Uterus (tissue), 4 donors: ENCODE data around the gene ZBTB7C. TPM values are rescaled to one million over a fixed set of nuclear protein-coding genes. Genes with fewer than 3 reads are reported as not detected.

Experiments used
- DNase-seq, 2 donors: peaks; one replicate each; pipeline ENCODE4 v3.0.0-alpha.2; 2019 to 2020
- H3K27ac ChIP-seq, 2 donors: fragments of 200-600 bp; sonication (generic); 1 replicate in 1 of 2; 2 replicates in 1 of 2; pipeline ENCODE4 v1.5.1; 2016 to 2018
- H3K27me3 ChIP-seq, 2 donors: fragments of 200-600 bp; sonication (generic); one replicate each; pipeline ENCODE4 v1.5.1; 2018 to 2019; ENCODE audit warnings: control low read depth in 1 of 2
- H3K36me3 ChIP-seq, 2 donors: fragments of 200-600 bp; sonication (generic); one replicate each; pipeline ENCODE4 v1.5.1; 2019; ENCODE audit warnings: control low read depth in 1 of 2
- H3K4me1 ChIP-seq, 2 donors: fragments of 200-600 bp; sonication (generic); one replicate each; pipeline ENCODE4 v1.5.1; 2018 to 2019; ENCODE audit warnings: control low read depth in 1 of 2
- H3K4me3 ChIP-seq, 2 donors: fragments of 200-600 bp; sonication (generic); 1 replicate in 1 of 2; 2 replicates in 1 of 2; pipeline ENCODE4 v1.5.1; 2018 to 2019; ENCODE audit warnings: mild to moderate bottlenecking in 1 of 2
- H3K9me3 ChIP-seq, 2 donors: fragments of 200-600 bp; sonication (generic); one replicate each; pipeline ENCODE4 v1.5.1; 2019; ENCODE audit warnings: control low read depth in 1 of 2
- POLR2A ChIP-seq, 2 donors: fragments of 450-650 bp; IDR thresholded peaks; one replicate each; pipeline ENCODE4 v1.6.1; 2016; ENCODE audit warnings: antibody characterized with exemption in 2 of 2, mild to moderate bottlenecking in 1 of 2, moderate library complexity in 1 of 2
- intact Hi-C: fragments of 100-400 bp; cut with DNase I; formaldehyde crosslinking; loops from one replicate; pipeline ENCODE4 v1.15.1; 2023; ENCODE audit warnings: low total_unique reads
- total RNA-seq, 4 donors: library from RNA; depleted of rRNA in 3 of 4; stranded (reverse); fragments of >200 nt in 3 of 4; gene quantifications; one replicate each; pipeline versions ENCODE4 v1.1.0 to v1.2.4, GENCODE V29; 2014 to 2023
- TF ChIP-seq, protein P1 (sequence below), 4 experiments: fragments of 200-600 bp in 2 of 4; fragments of 450-650 bp in 2 of 4; sonication (generic) in 2 of 4; IDR thresholded peaks; one replicate each; pipeline ENCODE4 v1.5.1; 2016 to 2019; ENCODE audit warnings: antibody characterized with exemption in 4 of 4, mild to moderate bottlenecking in 2 of 4, moderate library complexity in 1 of 4
- donor health status: DM: yes; HTN: yes; CAD: no.

The ZBTB7C gene
- total RNA-seq, 4 donors from 2014 or later = 1.0 to 11.2 (median 7.9) TPM

DNA sequence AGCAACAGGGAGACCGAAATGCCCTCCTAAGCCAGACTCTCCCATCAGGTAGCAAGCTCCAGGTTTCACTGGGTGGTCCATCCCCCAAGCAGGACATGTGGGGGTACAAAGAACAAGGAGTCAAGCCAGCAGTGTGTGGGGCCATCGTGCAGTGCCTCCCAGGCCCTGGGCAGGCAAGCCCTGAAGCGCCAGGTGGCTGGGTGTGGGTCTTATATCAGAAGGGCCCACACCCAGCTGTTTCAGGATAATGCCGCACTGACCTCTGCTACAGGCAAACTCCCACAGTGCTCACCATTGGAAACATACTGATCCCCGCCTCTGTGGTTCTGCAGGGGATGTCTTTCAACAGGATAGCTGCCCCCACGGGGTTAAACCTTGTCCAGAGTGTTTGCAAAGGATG lies 304.5 kb downstream of the ZBTB7C start:
- intact Hi-C loops = no loop called here
- Histone ChIP-seq H3K4me1 (peaks cover 0 to 2% of the 10 kb centered on the region in 2 donors), H3K27ac (no peak overlapping the region), H3K36me3 (no peaks in the 10 kb centered on the region), H3K27me3 (no peaks in the 10 kb centered on the region), H3K9me3 (no peaks in the 10 kb centered on the region), H3K4me3 (no peak overlapping the region)
- no peak for DNase-seq
- TF ChIP-seq, protein P1, sequence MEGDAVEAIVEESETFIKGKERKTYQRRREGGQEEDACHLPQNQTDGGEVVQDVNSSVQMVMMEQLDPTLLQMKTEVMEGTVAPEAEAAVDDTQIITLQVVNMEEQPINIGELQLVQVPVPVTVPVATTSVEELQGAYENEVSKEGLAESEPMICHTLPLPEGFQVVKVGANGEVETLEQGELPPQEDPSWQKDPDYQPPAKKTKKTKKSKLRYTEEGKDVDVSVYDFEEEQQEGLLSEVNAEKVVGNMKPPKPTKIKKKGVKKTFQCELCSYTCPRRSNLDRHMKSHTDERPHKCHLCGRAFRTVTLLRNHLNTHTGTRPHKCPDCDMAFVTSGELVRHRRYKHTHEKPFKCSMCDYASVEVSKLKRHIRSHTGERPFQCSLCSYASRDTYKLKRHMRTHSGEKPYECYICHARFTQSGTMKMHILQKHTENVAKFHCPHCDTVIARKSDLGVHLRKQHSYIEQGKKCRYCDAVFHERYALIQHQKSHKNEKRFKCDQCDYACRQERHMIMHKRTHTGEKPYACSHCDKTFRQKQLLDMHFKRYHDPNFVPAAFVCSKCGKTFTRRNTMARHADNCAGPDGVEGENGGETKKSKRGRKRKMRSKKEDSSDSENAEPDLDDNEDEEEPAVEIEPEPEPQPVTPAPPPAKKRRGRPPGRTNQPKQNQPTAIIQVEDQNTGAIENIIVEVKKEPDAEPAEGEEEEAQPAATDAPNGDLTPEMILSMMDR (IDR thresholded peaks at IDR 0.05) = no peak
- no peak for TF ChIP-seq POLR2A (IDR thresholded peaks at IDR 0.05)

DNA sequence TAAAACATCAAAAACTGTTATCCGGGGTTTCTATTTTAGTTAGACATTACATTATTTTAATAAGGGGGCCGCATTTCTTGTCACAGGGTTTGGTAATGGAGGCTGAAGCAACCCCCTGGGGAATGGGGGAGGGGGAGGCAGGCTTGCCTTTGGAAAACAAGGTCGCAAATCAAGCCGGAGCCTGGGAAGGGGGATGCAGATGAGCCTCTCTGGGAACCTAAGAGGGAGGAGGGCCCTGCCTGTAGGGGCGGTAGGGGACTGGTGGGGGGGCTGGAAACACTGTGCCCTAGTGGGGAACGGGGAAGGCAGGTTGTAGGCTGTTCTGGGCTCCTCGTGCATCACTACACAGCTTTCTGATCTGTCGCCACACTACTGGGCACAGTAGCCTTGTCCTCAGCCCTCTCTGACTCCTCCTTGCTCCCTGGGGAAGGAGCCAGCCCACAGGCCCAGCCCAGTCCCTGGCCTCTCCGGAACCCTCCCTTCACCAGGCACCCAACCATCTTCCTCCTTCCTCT lies 308.5 kb downstream of the ZBTB7C start:
- no peak overlapping the region for H3K4me3 ChIP-seq
- no peak for TF ChIP-seq POLR2A (IDR thresholded peaks at IDR 0.05)
- TF ChIP-seq, protein P1 (IDR thresholded peaks at IDR 0.05) = no peak
- H3K36me3 ChIP-seq = no peaks in the 10 kb centered on the region
- intact Hi-C loops = no loop called here
- peaks cover 0 to 10% of the 10 kb centered on the region in 2 donors for H3K4me1 ChIP-seq
- H3K9me3 ChIP-seq = no peaks in the 10 kb centered on the region
- H3K27me3 ChIP-seq = no peaks in the 10 kb centered on the region
- DNase-seq = peak; percentile 75 to 85
- peak overlapping the region; percentile 44 to 53 for H3K27ac ChIP-seq

DNA sequence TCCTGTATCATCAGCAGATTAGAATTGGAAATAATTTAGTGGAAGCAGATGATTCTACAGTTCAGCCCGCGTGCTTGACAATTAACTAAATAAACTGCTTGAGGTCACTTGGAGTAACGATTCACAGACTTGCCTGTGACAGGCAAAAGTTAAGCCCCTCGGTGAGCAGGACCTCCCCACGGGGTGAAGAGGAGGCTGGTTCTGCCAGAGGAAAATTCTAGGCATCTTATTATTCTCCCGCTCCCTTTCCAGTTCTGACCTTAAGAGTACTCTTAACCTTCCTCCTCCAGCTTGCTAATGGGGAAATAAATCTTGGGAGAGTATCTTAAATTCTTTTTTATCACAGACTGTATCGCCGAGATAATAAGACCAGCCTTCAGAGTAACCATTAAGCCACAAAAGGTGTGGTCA lies 309.0 kb downstream of the ZBTB7C start:
- no peaks in the 10 kb centered on the region for H3K36me3 ChIP-seq
- peaks cover 0 to 10% of the 10 kb centered on the region in 2 donors for H3K4me1 ChIP-seq
- peak overlapping the region; percentile 44 to 53 for H3K27ac ChIP-seq
- DNase-seq = peak in 1 of 2 donors; percentile 60
- intact Hi-C loops = no loop called here
- H3K27me3 ChIP-seq = no peaks in the 10 kb centered on the region
- TF ChIP-seq, protein P1 (IDR thresholded peaks at IDR 0.05) = no peak
- no peak for TF ChIP-seq POLR2A (IDR thresholded peaks at IDR 0.05)
- H3K4me3 ChIP-seq = no peak overlapping the region
- H3K9me3 ChIP-seq = no peaks in the 10 kb centered on the region

DNA sequence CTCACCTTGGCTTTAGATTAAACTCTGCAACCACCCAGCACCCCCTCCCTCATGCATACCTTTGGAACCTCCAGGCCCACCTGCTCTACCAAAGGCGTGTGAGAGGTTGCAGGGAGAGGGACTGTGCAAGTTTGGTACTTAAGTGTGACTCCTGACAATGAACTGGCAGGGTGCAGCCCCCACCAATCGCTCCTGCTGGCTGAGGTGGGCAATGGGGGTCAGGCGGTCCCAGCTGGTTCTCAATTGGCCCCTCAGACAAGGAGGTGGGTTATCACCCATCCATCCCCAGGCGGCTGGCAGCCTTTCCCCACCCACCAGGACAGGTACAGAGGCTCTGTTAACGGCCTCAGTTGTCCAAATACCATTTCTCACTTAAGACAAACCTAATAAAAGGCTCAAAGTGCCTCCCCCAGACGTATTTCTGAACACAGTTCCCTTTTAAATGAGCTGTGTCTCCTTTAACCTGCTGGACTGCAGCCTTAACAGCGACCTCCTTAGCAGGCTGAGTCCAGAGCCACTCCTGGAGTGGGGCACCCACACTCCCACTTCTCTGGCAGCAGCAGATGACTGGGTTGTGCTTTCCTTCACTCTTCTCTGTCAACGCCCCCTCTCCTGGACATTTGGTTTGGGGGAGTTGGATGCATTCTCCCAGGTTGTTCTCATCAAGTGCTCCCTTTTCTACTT lies 309.6 kb downstream of the ZBTB7C start:
- intact Hi-C loops = no loop called here

DNA sequence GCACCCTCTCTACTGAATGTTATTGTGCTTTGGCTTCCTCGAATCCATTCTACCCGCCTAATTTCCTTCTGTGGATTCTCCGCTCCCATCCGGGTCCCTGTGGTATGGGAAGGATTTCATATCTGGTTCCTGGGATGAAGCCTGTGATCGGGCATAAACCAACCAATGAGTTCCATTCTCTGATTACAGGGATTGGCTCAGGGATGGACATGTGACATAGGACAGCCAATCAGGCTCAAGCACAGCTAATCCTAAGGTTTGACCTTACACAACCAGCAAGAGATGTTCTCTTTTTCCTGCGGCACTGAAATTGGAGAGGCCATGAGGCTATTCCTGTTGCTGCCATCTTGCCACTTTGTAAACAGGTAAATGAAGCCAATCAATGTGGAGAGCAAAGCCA lies 310.6 kb downstream of the ZBTB7C start:
- Histone ChIP-seq H3K27me3 (no peaks in the 10 kb centered on the region), H3K27ac (no peak overlapping the region), H3K4me3 (no peak overlapping the region), H3K4me1 (peaks cover 0 to 10% of the 10 kb centered on the region in 2 donors), H3K9me3 (no peaks in the 10 kb centered on the region), H3K36me3 (no peaks in the 10 kb centered on the region)
- intact Hi-C loops = no loop called here
- DNase-seq = no peak
- TF ChIP-seq POLR2A (IDR thresholded peaks at IDR 0.05) = no peak
- TF ChIP-seq, protein P1 (IDR thresholded peaks at IDR 0.05) = no peak

More for the DNA sequence above, 309.6 kb downstream of the ZBTB7C start:
- Histone ChIP-seq H3K27ac (peak overlapping the region; percentile 13 to 53), H3K4me1 (peaks cover 0 to 10% of the 10 kb centered on the region in 2 donors), H3K9me3 (no peaks in the 10 kb centered on the region), H3K27me3 (no peaks in the 10 kb centered on the region), H3K36me3 (no peaks in the 10 kb centered on the region), H3K4me3 (no peak overlapping the region)
- TF ChIP-seq, protein P1 (IDR thresholded peaks at IDR 0.05) = no peak
- TF ChIP-seq POLR2A (IDR thresholded peaks at IDR 0.05) = no peak
- DNase-seq = peak; percentile 71 to 85
